SJSA1 (cell line): Measurements from ENCODE around the gene NDFIP1. TPM values are rescaled to one million over a fixed set of nuclear protein-coding genes. Genes with fewer than 3 reads are reported as not detected.
A peak's percentile ranks its signal among the peaks of the same experiment; 100 is the strongest.

Source experiments
- DNase-seq, 2 experiments: peaks; one replicate each; pipeline ENCODE4 v3.0.0-alpha.2; 2015 to 2020; ENCODE audit warnings: low spot score in 2 of 2, low read depth in 1 of 2
- H3K27ac ChIP-seq: fragments of 250-450 bp; sonication (Bioruptor Pico); 2 replicates; pipeline ENCODE4 v1.5.1; 2020; ENCODE audit warnings: mild to moderate bottlenecking, moderate library complexity
- H3K27me3 ChIP-seq: fragments of 250-450 bp; sonication (Bioruptor Pico); replicated peaks from 2 replicates; pipeline ENCODE4 v1.5.1; 2020; ENCODE audit warnings: mild to moderate bottlenecking, moderate library complexity
- H3K36me3 ChIP-seq: fragments of 250-450 bp; sonication (Bioruptor Pico); 2 replicates; pipeline ENCODE4 v1.5.1; 2020; ENCODE audit warnings: mild to moderate bottlenecking
- H3K4me1 ChIP-seq: fragments of 250-450 bp; sonication (Bioruptor Pico); replicated peaks from 2 replicates; pipeline ENCODE4 v1.6.1; 2021; ENCODE audit warnings: mild to moderate bottlenecking
- H3K4me3 ChIP-seq: fragments of 250-450 bp; sonication (Bioruptor Pico); 2 replicates; pipeline ENCODE4 v1.5.1; 2020; ENCODE audit warnings: mild to moderate bottlenecking
- H3K9me3 ChIP-seq: fragments of 250-450 bp; sonication (Bioruptor Pico); replicated peaks from 2 replicates; pipeline ENCODE4 v1.5.1; 2020; ENCODE audit warnings: mild to moderate bottlenecking
- total RNA-seq: library from RNA; depleted of rRNA; stranded (reverse); fragments of >200 nt; shearing (Covaris generic); gene quantifications from 2 replicates; pipeline ENCODE4 v1.2.3, GENCODE V29; 2014

NDFIP1 gene
- total RNA-seq, 1 experiment from 2014 or later = 76.1 TPM

- no peak overlapping the region for H3K4me3 ChIP-seq
- H3K36me3 ChIP-seq = no peaks in the 10 kb centered on the region
- H3K27ac ChIP-seq = no peak overlapping the region
- H3K9me3 ChIP-seq = no peaks in the 10 kb centered on the region; the same call in 1 of the 2 replicates
- H3K4me1 ChIP-seq = peaks cover 4% of the 10 kb centered on the region
- DNase-seq = no peak
- no peaks in the 10 kb centered on the region for H3K27me3 ChIP-seq
Observed at GRCh38 chr5:142168365-142168764, 59.8 kb downstream of the NDFIP1 start.

DNA sequence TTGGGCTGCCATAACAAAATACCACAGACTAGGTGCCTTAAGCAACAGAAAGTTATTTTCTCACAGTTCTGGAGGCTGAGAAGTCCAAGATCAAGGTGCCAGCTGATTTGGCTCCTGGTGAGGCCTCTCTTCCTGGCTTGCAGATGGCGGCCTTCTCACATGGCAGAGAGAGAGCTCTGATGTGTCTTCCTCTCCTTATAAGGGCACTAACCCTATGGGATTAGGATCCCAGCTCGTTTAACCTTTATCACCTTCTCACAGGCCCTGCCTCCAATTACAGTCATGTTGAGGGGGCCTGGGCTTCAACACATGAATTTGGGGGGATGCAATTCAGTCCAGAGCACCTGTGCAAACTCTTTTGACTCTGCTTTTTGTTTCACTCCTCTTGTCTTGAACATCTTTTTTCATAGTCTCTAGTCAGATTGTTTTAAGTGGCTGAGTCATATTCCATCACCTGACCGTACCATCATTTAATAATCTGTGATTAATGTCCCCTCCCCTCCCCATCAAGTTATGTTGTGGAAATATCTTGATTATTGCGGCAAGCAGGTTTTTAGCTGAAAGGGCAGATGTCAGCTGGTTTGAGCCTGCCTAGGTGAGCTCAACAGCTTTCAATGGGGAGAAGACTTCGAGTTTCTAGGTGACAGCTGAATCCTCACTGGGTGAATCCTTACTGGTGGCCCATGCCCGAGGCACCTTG lies 61.8 kb downstream of the NDFIP1 start:
- no peaks in the 10 kb centered on the region for H3K27me3 ChIP-seq
- H3K4me1 ChIP-seq = peaks cover 4% of the 10 kb centered on the region
- H3K4me3 ChIP-seq = no peak overlapping the region
- no peaks in the 10 kb centered on the region; the same call in 1 of the 2 replicates for H3K9me3 ChIP-seq
- H3K27ac ChIP-seq = no peak overlapping the region
- no peak for DNase-seq
- H3K36me3 ChIP-seq = no peaks in the 10 kb centered on the region

DNA sequence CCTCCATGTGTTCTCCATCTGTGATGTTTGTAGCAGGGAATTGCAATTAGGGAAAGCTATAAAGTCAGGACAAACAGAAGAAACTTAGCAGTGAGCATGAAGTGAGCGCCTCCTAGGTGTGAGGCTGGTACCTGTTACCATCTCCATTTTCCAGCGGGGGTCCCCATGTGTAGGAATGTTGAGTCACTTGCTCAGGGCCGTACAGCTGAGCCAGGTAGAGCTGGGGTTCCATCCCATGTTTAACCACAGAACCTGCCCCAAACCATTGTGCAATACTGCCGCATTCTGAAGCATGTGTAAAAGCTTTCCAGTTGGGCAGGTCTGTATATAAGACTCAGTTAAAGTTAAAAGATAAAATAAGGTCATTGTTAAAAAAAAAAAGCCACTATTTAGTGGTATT lies 62.7 kb downstream of the NDFIP1 start:
- H3K4me1 ChIP-seq = peaks cover 4% of the 10 kb centered on the region
- peak in 1 of 2 experiments; percentile 41 for DNase-seq
- H3K36me3 ChIP-seq = no peaks in the 10 kb centered on the region
- no peak overlapping the region for H3K27ac ChIP-seq
- no peak overlapping the region for H3K4me3 ChIP-seq
- no peaks in the 10 kb centered on the region for H3K27me3 ChIP-seq
- H3K9me3 ChIP-seq = no peaks in the 10 kb centered on the region; the same call in 1 of the 2 replicates

DNA sequence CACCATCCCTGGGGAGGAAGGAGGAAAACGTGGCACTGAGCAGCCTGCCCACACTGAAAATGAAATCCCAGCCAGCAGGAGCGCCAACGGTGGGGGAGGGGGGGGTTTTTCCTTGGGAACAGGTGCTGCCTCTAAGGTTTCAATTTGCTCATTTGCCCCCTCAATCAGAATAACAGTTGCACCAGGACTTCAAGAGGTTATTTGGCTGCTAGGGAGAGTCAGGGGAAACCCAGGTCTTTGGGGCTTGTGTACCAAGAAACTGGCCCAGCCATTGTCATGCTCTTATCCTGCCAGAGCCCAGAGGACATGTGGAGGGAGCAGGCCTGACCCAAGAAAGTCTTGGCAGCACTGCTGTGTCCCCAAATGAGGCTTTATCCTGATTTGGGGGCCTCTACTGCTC lies 66.5 kb downstream of the NDFIP1 start:
- Histone ChIP-seq H3K4me1 (no peaks in the 10 kb centered on the region), H3K36me3 (no peaks in the 10 kb centered on the region), H3K27me3 (no peaks in the 10 kb centered on the region), H3K9me3 (no peaks in the 10 kb centered on the region; the same call in 1 of the 2 replicates), H3K27ac (no peak overlapping the region), H3K4me3 (no peak overlapping the region)
- no peak for DNase-seq

DNA sequence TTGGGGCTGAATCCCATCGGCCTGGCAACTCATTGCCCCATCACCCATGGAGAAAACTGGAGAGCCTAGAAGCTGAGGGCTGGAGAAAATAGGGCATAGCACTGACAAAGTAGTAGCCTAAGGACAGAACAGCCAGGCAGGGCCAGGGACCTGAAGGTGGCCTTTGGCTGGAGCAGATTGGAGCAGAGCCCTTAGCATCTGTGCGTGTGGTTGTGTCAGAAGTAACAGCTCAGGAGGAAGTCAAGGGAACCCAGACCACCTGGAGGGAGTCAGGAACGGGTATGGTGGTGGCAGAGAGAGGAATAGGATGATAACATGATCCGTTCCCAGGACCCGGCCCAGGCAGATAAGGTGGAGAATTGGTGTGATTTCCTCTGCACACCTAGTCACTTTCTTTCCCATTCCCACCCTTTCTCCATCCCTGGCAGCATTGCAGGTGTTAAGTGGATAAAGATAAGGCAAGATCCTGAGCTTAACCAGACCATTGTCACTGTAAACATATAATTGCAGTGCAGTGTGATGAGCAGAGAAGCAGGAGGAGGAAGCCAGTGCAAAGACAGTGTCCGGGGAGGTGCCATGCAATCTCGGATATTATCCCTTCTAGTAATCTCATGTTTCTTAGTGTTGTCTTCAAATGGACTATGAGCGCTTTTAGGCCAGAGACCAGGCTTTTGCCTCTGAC lies 67.0 kb downstream of the NDFIP1 start:
- Histone ChIP-seq H3K27ac (no peak overlapping the region), H3K4me3 (no peak overlapping the region), H3K36me3 (no peaks in the 10 kb centered on the region), H3K9me3 (no peaks in the 10 kb centered on the region), H3K27me3 (no peaks in the 10 kb centered on the region), H3K4me1 (no peaks in the 10 kb centered on the region)
- DNase-seq = no peak

- DNase-seq = no peak
- Histone ChIP-seq H3K27me3 (no peaks in the 10 kb centered on the region), H3K4me1 (no peaks in the 10 kb centered on the region), H3K4me3 (no peak overlapping the region), H3K36me3 (no peaks in the 10 kb centered on the region), H3K27ac (no peak overlapping the region), H3K9me3 (no peaks in the 10 kb centered on the region)
Observed at GRCh38 chr5:142176255-142176654, 67.7 kb downstream of the NDFIP1 start.

GRCh38 chr5:142178651-142179050 lies 70.1 kb downstream of the NDFIP1 start:
- Histone ChIP-seq H3K9me3 (no peaks in the 10 kb centered on the region), H3K36me3 (no peaks in the 10 kb centered on the region), H3K27me3 (no peaks in the 10 kb centered on the region), H3K27ac (no peak overlapping the region), H3K4me3 (no peak overlapping the region), H3K4me1 (no peaks in the 10 kb centered on the region)
- no peak for DNase-seq

DNA sequence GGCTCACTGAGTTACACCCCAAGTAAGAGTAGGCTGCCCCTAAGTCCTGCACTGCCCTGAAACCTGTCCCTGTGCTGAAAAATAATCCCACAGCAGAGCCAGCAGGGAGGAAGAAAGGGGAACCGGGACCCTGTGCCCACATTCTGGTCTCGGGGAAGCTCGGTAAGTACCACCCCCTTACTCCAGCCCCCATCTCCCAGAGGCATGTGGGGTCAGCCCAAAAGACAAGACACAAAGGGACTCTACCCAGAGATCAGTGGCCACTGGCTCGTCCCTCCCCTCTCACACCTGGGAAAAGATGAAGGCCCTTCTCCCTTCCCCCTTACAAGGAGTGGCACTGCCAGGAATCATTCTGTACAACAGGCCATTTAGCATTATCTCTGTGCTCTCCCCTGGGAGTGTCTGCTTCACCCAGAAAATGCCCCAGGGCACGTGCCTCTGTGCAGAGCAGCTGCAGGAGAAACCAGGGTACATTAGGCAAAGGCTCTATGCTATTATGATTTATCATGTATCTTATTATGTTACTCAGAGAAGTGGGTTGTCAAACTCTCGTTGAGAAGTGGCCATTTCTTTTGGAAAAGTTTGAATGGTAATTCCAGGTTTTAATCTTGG lies 71.3 kb downstream of the NDFIP1 start:
- Histone ChIP-seq H3K4me3 (no peak overlapping the region), H3K27ac (no peak overlapping the region), H3K4me1 (no peaks in the 10 kb centered on the region), H3K27me3 (no peaks in the 10 kb centered on the region), H3K36me3 (no peaks in the 10 kb centered on the region), H3K9me3 (no peaks in the 10 kb centered on the region)
- no peak for DNase-seq

DNA sequence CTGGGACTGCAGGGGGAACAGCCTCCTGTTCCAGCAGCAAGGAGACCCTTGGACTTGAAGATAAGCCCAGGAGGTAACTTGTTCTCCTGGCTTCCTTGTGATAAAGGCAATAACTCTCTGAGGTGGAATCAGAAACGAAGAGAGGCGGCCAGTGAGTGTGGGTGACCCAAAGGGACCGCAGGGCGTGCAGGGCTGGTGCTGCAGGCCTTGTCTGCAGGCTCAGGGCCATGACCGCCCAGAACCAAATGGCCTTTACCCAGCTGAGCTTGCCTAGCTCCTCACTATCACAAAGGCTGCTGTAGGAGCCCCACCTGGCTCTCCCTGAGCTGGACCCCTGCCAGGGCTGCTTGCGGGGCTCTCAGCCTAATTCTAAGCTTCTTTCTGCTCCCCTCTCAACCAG lies 72.5 kb downstream of the NDFIP1 start:
- DNase-seq = no peak
- no peak overlapping the region for H3K4me3 ChIP-seq
- no peaks in the 10 kb centered on the region for H3K27me3 ChIP-seq
- no peaks in the 10 kb centered on the region for H3K9me3 ChIP-seq
- H3K4me1 ChIP-seq = no peaks in the 10 kb centered on the region
- no peak overlapping the region for H3K27ac ChIP-seq
- H3K36me3 ChIP-seq = no peaks in the 10 kb centered on the region

- Histone ChIP-seq H3K4me1 (no peaks in the 10 kb centered on the region), H3K4me3 (no peak overlapping the region)
- no peak for DNase-seq
Observed at GRCh38 chr5:142181547-142182163, 73.1 kb downstream of the NDFIP1 start.

DNA sequence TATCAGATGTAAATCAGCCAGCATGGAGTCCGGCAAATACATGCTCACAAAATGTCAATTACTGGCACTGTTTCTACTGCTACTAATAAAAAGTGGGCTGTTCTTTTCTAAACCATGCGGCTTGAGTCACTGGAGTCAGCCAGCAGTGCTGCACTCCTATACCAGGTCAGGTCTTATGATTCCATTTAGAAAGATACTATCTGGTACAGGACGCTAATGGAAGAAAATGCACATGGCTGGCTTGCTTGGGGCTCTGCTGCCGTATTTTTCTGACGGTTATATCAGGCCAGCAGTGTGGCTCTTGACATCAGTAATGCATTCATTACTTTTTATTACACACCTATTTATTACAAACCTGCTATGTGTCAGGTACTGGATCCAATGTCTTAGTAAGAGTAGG lies 74.3 kb downstream of the NDFIP1 start:
- Histone ChIP-seq H3K27ac (no peak overlapping the region), H3K9me3 (no peaks in the 10 kb centered on the region), H3K27me3 (no peaks in the 10 kb centered on the region), H3K4me3 (no peak overlapping the region), H3K36me3 (no peaks in the 10 kb centered on the region), H3K4me1 (no peaks in the 10 kb centered on the region)
- no peak for DNase-seq

More at GRCh38 chr5:142181547-142182163, 73.1 kb downstream of the NDFIP1 start:
- Histone ChIP-seq H3K27ac (no peak overlapping the region), H3K27me3 (no peaks in the 10 kb centered on the region), H3K36me3 (no peaks in the 10 kb centered on the region), H3K9me3 (no peaks in the 10 kb centered on the region)

DNA sequence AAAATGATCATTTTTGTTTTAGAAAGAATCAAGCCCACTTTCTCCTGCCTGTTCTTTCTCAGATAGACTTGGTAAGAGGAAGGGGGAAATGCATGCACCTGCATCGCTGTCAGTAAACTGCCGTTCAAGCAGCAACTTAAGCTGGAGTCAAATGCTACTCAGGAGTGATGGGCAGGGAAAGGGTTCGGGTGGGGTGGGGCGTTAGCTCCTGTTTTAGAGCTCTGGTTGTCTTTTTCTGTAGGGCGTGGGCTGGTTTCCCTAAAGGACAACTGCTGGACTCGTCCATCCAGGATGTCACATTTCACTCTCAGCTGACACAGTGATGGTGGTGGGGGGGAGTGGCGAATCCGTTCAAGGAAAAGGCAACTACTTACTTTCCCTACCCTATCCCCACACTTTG lies 75.0 kb downstream of the NDFIP1 start:
- H3K36me3 ChIP-seq = no peaks in the 10 kb centered on the region
- H3K27ac ChIP-seq = no peak overlapping the region
- no peaks in the 10 kb centered on the region for H3K9me3 ChIP-seq
- no peak for DNase-seq
- no peaks in the 10 kb centered on the region for H3K27me3 ChIP-seq
- no peaks in the 10 kb centered on the region for H3K4me1 ChIP-seq
- no peak overlapping the region for H3K4me3 ChIP-seq

DNA sequence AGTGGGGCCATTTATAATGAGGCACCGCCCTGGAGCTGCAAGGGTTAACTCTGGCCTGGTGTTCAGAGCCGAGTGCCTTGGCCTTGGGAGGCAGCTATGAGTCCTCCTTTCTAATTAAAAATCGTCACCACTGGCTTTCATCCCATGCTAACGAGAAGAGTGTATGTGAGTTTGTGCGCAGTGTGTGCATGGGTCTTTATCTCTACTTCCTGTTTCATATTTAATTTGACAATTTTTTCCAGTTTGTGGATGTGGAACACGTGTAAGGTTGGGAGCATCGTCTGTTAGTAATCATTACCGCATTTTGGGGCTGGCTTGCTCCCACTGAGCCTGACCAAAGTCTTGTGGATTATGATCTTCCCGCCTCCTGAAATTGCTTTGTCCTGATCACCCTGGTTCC lies 76.4 kb downstream of the NDFIP1 start:
- H3K4me1 ChIP-seq = no peaks in the 10 kb centered on the region
- H3K4me3 ChIP-seq = no peak overlapping the region
- no peaks in the 10 kb centered on the region for H3K36me3 ChIP-seq
- no peak overlapping the region for H3K27ac ChIP-seq
- no peaks in the 10 kb centered on the region for H3K9me3 ChIP-seq
- H3K27me3 ChIP-seq = no peaks in the 10 kb centered on the region
- DNase-seq = no peak

DNA sequence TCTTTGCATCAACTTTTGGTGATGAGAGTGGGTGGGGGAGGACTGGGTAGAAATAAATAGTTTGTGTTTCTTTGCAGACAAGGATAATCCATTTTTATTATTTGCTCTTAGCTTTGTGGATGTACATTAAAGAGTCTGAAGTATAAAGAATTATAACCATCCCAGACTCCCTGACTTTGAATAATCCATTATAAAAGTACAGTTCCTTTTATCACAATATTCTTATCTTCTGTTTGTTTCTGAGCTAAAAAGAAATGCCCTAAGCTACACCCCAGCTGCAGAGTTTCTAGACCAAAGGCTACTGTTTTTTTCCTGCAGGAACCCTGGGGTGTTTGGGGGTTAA lies 77.9 kb downstream of the NDFIP1 start:
- H3K36me3 ChIP-seq = no peaks in the 10 kb centered on the region
- no peak for DNase-seq
- no peaks in the 10 kb centered on the region for H3K4me1 ChIP-seq
- no peaks in the 10 kb centered on the region for H3K9me3 ChIP-seq
- no peak overlapping the region for H3K4me3 ChIP-seq
- no peak overlapping the region for H3K27ac ChIP-seq
- H3K27me3 ChIP-seq = no peaks in the 10 kb centered on the region
